ENCODE results near the gene CST7. TPM values are rescaled to one million over a fixed set of nuclear protein-coding genes. Genes with fewer than 3 reads are reported as not detected.

CST7 gene
- total RNA-seq, 1 experiment from 2014 or later: not detected

DNA sequence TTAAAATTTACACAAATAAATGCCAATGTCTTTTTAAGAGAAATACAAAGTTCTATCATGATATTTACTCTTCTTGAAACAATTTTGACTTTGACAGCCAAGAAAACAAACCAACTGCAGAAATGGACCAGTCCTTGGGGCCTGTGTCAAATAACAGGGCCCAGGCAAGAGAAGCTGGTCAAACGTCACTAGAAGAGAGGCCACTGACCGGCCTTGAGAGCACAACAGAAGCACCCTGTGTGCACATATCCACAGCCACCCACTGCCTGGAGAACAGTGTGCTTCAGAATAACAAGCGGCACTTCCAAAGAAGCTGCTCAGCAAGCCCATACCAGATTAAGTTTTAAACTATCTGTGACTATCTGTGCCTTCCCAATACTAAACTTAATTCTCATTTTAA, 28.7 kb downstream of the CST7 start:
- H3K4me3 Mint-ChIP-seq: no peak overlapping the region
- Histone ChIP-seq H4K91ac (ENCODE audit: insufficient read length, low read depth, low read length) (no peak overlapping the region), H3T11ph (ENCODE audit: low read length) (no peak overlapping the region), H2AK5ac (ENCODE audit: insufficient read length, low read length) (no peak overlapping the region), H2BK12ac (ENCODE audit: insufficient read length, low read depth, low read length) (no peak overlapping the region), H3K4me1 (ENCODE audit: insufficient read depth, low read length) (no peaks in the 10 kb centered on the region), H2BK20ac (ENCODE audit: low read depth, low read length, poor library complexity, severe bottlenecking) (no peak overlapping the region), H3K79me2 (ENCODE audit: insufficient read depth, low read length) (no peaks in the 10 kb centered on the region; the same call in 1 of the 2 replicates), H2BK120ac (ENCODE audit: low read depth, low read length, poor library complexity, severe bottlenecking) (no peak overlapping the region), H3K79me1 (ENCODE audit: insufficient read depth, low read depth, low read length, poor library complexity, severe bottlenecking) (peaks cover 4% of the 10 kb centered on the region), H3K18ac (ENCODE audit: insufficient read length, low read depth, low read length) (no peak overlapping the region), H2AFZ (ENCODE audit: low read length) (no peak overlapping the region), H3K56ac (ENCODE audit: insufficient read length, low read depth, low read length) (no peak overlapping the region), H3K23me2 (ENCODE audit: insufficient read length, low read depth, low read length, poor library complexity, severe bottlenecking) (no peaks in the 10 kb centered on the region), H4K5ac (ENCODE audit: insufficient read length, low read depth, low read length) (no peak overlapping the region), H2BK15ac (ENCODE audit: low read depth, low read length) (no peak overlapping the region), H3K9ac (ENCODE audit: extremely low read depth, insufficient read length, low read length) (no peak overlapping the region), H3K27me3 (ENCODE audit: insufficient read depth, low read length) (no peaks in the 10 kb centered on the region), H3K27ac (ENCODE audit: insufficient read length, low read depth, low read length) (no peak overlapping the region), H3K4me2 (ENCODE audit: insufficient read depth, insufficient read length, low read length) (no peak overlapping the region), H4K8ac (replicated peaks; ENCODE audit: insufficient read length, low read depth, low read length) (no peak overlapping the region), H3K9me3 (ENCODE audit: control insufficient read depth, low read depth, low read length) (peaks cover 21% of the 10 kb centered on the region), H3K23ac (ENCODE audit: insufficient read length, low read depth, low read length) (no peak overlapping the region), H2BK5ac (ENCODE audit: insufficient read length, low read length) (no peak overlapping the region), H3K14ac (ENCODE audit: insufficient read depth, low read length) (no peak overlapping the region), H4K20me1 (ENCODE audit: control insufficient read depth, insufficient read depth, insufficient read length) (no peaks in the 10 kb centered on the region), H3K4ac (ENCODE audit: low read depth, low read length) (no peak overlapping the region)
- WGBS (ENCODE audit: extremely low coverage, insufficient read length, low lambda C conversion rate): no CpG with 5 or more reads among the region's 3 CpGs
- no peak for DNase-seq
- peaks cover 75 to 80% (median 80%) of the 10 kb centered on the region in 3 experiments for H3K36me3 Mint-ChIP-seq (ENCODE audit: insufficient read depth in 1 of 3, low read depth in 3 of 3)
- H3K27ac Mint-ChIP-seq: no peak overlapping the region
- H3K4me1 Mint-ChIP-seq: no peaks in the 10 kb centered on the region
- H3K9me3 Mint-ChIP-seq: peaks cover 20 to 30% of the 10 kb centered on the region in 2 experiments
- TF ChIP-seq, protein P1, sequence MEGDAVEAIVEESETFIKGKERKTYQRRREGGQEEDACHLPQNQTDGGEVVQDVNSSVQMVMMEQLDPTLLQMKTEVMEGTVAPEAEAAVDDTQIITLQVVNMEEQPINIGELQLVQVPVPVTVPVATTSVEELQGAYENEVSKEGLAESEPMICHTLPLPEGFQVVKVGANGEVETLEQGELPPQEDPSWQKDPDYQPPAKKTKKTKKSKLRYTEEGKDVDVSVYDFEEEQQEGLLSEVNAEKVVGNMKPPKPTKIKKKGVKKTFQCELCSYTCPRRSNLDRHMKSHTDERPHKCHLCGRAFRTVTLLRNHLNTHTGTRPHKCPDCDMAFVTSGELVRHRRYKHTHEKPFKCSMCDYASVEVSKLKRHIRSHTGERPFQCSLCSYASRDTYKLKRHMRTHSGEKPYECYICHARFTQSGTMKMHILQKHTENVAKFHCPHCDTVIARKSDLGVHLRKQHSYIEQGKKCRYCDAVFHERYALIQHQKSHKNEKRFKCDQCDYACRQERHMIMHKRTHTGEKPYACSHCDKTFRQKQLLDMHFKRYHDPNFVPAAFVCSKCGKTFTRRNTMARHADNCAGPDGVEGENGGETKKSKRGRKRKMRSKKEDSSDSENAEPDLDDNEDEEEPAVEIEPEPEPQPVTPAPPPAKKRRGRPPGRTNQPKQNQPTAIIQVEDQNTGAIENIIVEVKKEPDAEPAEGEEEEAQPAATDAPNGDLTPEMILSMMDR (conservative IDR thresholded peaks at IDR 0.05): no peak
- H3K27me3 Mint-ChIP-seq (ENCODE audit: low read depth): no peaks in the 10 kb centered on the region; the same call in 1 of the 2 replicates
